Measurements from ENCODE around the gene SFT2D2.
A peak's percentile ranks its signal among the peaks of the same experiment; 100 is the strongest.

The SFT2D2 gene

DNA sequence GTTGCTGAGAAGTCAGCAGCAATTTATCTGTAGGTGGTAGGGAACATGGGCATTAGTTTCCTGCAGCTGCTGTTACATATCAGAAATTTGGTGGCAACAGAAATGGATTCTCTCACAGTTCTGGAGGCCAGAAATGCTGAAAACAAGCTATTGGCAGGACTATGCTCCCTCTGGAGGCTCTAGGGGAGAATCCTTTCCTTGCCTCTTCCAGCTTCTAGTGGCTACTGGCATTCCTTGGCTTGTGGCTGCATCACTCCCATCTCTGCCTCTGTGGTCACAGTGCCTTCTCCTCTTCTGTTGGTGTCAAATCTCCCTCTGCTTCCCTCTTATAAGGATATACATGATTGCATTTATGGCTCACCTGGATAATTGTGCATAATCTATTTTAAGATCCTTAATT, 2.5 kb upstream of the SFT2D2 start:
- peak; percentile 3 for DNase-seq (ENCODE audit: low read depth)

DNA sequence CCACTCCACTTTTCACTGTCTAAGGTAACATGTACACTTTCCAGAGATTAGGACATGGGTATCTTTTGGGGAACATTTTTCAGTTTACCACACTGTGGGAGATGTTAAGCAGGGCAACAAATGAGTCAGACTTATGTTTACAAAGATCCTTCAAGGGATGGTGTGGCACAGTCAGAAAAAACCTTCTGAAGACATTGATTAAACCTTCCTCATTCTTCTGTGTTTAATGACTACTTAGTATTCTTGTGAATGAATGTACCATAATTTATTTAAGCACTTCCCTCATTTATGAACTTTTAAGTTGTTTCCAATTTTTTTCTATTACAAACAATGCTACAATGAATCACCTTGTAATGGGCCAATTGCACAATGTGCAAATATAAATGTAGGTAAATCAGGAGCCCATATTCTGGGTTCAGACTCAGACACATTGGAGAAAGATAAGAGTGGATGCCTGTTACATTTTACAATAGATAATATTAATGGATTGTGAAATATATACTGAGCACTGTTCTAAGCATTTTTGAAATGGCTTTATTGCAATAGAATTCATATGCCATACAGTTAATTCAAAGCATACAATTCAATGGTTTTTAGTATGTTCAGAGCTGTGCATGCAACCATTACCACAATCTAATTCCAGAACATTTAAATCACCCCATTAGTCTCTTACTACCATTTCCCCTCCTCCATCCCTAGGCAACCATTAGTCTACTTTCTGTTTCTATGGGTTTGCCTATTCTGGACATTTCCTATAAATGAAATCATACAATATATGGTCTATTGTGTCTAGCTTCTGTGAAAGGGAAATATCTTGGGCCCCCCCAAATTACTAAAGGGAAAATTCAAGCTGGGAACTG, 1.9 kb upstream of the SFT2D2 start:
- DNase-seq (ENCODE audit: low read depth) = peak; percentile 34

DNA sequence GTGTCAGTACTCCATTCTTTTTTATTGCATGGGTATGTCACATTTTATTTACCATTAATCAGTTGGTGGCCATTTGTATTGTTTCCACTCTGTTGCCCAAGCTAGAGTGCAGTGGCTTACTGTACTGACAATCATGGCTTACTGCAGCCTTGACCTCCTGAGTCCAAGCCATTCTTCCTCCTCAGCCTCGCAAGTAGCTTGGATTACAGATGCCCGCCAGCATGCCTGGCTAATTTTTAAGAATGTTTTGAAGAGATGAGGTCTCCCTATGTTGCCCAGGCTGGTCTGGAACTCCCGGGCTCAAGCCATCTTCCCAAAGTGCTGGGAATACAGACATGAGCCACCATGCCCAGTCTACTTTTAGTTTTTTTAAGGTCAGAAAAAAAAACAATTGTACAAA, 813 bp upstream of the SFT2D2 start:
- DNase-seq (ENCODE audit: low read depth) = no peak

DNA sequence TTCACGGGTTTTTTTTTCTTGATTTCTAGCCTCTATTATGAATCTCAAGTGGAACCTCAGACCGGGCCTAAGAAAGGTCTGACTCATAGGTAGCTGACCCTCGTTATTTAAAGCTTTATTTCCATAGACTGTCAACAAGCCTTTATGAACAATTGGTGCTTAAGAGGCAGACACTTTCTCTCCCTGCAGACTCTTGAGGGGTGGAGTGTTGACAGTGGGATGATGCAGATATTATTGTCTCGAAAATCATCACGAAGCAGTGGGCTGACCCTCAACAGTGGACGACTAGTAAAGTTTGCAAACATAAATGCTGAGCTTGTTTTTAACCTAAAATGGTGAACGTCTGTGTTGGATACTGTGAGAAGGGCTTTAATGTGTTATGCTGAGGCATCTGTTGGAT, 1.8 kb downstream of the SFT2D2 start:
- DNase-seq (ENCODE audit: low read depth) = peak; percentile 52

DNA sequence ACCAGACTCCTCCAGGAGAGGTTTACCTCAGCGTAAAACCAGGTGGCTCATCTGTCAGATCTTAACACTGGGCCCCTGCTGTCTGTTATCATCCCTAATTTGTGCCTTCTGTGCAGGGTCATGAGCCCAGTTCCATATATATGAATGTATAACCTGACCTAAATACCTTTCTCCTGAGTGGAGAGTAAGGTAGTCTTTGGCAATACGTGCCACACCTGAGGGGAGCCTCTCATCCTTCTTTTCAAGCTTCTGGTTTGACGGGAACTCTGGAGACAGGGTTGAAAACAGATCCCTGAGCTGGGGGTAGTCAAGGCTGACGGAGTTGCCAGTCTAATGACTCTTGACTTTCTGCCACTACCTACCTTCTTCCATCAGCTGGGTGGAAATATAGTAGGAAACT, 4.1 kb downstream of the SFT2D2 start:
- no peak for DNase-seq (ENCODE audit: low read depth)

DNA sequence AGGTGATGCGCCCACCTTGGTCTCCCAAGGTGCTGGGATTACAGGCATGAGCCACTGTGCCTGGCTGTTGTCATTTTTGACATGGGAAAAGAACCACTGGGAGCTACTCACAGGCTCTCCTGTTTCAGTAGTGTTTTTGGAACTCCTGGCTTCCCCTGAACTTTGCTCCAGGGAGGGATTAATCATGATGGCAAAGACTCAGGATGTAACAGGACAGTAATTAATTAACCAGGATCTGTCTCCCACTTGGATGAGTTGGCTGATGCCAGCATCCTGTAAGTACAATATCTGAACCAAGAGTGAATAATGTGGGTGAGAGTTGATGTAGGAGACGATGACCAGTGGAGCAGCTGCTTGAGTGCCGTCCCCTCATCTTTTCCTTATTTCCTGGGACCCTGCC, 4.9 kb downstream of the SFT2D2 start:
- DNase-seq (ENCODE audit: low read depth) = no peak

DNA sequence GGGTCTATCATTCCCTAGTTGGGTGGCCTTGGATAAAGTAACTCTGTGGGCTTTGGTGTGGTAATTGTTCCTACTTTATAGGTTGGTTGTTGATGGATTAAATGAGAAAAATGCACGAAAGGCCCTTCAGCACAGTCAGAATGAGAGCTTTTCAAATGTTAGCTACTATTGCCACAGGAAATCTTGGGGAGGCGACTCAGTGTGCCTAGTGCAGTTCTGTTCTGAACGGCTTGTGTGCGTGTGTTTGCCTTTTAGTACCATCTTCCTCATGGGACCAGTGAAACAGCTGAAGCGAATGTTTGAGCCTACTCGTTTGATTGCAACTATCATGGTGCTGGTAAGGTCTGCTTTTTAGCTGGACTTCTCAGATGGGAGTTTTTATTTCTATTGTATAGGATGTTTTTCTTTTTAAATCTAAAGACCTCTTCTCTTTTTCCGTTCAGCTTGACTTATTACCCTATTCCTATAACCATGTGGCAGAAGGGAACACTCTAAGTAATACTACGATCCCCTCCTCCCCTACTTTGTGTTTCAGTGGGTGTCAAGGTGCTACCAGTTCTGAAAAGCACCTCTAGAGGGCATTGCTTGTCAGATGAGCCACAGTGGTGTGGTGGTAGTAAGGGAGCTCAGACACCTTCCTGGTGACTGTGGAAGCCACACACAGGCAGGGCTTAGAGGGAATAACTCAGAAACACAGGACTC, 9.2 kb downstream of the SFT2D2 start:
- peak; percentile 72 for DNase-seq (ENCODE audit: low read depth)

DNA sequence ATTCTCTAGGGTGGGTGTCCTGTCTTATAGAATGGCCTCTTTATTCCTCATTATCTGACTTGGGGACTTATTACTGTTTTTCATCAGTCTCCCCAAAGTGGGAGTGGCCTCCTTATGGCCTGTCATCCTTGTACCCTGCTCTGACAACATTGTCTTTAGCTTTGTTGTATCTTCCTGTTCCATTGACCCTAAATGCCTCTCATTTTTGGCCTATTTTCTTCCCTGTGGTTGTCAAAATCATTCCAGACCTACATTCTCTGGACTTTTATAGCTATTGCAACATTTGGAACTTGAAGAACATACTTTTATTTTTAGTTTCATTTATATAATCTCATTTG, 9.7 kb downstream of the SFT2D2 start:
- no peak for DNase-seq (ENCODE audit: low read depth)

DNA sequence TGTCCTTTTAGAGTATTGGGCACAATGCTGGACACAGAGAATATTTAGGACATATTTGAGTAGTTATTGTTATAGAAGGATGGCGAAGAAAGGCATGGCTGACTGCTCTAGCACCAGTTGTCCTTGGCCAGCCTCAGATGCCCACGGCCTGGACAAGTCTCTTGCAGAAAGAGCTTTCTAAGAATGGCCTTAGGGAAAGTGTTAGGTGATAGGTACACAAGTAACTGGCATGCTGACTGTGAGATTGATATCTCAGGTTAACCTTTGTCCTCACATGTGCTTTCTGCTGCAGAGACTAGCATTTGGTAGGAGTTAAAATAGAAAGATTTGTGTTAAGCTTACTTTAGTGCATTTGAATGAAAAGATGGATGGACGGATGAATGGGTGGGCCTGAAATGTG, 10.1 kb downstream of the SFT2D2 start:
- no peak for DNase-seq (ENCODE audit: low read depth)

DNA sequence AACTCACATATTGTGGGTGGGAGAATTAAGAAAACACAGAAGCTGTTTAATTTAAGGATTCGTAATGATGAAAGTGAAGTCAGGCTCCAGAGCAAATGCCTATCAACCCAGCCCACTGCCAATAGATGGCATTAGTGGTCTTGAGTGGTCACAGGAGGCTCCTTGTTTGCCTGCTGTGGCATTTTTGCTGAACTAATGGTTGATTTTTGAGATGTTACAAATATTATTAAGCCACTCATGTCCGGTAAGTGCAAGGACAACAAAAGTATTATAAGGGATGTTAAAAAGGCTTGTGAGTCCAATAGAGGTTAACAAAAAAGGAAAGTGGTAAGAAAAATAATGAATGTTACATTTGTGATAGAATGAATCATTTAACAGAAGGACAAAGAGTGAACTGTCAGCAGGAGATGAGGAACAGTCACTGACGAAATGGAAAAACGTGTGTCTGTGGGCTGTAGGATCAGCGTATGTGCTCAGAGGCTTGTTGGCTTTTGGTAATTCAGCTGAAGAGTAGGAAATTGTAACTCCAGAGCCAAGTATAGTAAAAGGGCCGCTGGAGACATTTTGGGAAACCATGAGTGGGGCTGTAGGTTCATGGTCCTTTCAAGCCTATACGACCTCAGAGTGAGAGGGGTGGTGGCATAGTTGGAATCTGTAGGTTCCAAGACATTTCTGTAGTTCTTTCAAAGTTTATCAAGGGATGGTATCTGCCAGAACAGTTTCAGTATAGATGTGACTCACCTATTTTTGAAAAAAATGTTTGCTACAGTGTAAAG, 11.2 kb downstream of the SFT2D2 start:
- DNase-seq (ENCODE audit: low read depth) = no peak

DNA sequence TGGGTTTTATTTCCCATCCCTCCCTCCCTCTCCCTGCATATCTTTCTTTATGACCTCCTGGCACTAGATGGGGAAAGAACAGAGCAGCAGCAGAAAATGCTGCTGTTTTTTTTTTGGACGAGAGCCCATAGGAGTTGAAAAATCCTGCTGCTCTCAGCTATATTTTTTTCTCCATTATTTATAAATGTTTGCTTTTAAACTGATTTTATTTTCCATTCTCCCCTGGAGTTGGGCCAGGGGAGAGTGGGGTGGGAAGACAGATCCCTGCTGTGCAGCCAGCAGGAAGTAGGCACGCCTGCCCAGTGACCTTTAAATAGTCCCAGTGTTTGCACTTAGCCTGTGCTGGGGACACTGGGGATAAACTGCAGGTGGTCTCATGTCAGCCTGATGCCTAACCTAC, 17.4 kb downstream of the SFT2D2 start:
- no peak for DNase-seq (ENCODE audit: low read depth)

DNA sequence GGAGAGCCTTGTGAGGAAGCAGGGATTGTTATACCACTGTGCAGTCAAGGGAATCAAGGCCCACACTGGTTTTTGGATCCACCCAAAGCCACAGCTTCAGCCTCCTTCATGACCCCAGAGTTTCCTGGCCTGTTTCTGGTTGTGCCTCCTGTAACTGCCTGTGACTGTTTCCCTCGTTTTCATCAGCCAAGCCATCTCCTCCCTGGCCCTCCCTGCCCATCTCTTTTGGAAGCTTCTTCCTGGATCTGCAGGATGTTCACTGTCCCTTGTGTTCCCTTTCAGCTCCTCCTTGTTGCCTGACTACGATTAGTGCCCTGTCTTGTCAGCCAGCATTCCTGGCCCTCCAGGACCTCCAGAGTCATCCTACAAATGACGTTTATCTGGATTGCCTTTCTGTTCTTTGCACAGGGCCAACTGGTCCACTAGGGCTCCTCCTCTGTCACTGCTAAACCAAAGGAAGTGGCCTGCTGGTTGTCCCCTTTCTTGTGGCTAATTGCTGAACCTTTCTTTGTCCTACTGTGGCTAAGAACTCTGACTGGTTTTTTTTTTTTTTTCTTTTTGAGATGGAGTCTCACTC, 17.9 kb downstream of the SFT2D2 start:
- DNase-seq (ENCODE audit: low read depth) = no peak

DNA sequence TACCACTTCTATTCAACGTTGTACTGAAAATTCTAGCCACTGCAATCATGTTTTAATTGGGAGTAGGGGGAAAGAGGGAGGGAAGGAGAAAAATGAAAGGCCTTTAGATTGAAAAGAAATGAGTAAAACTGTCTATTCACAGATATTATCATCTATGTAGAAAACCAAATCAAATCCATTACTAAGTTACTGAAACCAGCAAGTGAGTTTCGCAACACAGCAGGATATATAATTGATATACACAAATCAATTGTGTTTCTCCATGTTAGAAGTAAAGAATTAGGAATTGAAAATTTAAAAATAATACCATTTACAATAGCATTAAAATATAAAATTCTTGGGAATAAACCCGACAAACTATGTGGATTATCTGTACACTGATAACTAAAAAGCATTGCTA, 19.2 kb downstream of the SFT2D2 start:
- DNase-seq (ENCODE audit: low read depth) = no peak

DNA sequence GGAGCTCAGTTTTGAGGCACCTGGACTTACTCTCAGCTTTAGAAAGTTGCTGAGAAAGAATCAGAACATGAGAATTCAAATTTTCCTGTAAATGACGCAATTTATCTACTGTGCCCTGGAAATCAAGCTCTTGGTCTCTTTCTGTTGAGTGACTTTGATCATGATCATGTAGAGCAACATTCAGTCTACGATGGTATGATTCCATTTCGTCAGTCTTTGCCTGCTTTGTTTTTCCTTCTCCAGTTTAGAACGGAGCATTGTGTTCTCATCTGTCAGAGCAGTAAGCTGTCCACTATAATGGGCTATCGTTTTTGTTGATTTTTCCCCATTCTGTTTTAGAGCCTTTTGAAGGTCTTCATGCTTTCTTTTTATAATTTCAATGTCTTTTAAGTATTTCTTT, 20.7 kb downstream of the SFT2D2 start:
- no peak for DNase-seq (ENCODE audit: low read depth)

DNA sequence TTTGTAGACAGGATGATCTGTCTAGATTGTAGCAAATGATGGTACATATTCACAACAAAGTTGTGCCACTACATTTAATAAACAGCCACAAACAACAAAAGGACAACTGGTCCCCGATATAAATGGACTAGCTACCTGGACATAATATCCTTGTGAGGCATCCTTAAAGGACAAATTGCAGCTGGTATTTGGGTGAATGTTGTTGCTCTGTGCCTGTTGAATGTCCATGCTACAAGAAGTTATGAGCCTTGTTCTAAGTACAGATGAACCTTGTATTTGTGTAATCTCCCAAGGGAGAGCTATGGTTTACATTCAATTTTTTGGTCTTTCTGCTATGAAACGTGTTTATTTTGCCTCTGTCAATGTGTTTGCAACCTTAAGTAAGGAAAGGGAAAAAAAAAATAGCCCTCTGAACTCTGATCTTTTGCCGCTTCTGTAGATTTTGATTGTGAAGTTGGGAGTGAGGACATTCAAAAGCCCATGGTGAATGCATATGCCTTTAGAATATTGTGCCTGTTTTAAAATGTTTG, 26.5 kb downstream of the SFT2D2 start:
- DNase-seq (ENCODE audit: low read depth) = no peak

DNA sequence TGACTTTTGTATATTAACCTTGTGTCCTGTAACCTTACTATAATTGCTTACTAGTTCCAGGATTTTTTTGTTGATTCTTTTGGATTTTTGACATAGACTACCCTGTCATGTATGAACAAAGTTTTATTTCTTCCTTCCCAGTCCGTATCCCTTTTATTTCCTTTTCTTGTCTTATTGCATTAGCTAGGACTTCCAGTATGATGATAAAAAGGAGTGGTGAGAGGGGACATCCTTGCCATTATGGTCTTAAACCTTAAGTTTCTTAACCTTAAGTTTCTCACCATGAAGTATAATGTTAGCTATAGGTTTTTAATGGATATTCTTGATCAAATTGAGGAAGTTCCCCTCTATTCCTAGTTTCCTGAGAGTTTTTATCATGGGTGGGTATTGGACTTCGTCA, 30.4 kb downstream of the SFT2D2 start:
- DNase-seq (ENCODE audit: low read depth) = no peak

DNA sequence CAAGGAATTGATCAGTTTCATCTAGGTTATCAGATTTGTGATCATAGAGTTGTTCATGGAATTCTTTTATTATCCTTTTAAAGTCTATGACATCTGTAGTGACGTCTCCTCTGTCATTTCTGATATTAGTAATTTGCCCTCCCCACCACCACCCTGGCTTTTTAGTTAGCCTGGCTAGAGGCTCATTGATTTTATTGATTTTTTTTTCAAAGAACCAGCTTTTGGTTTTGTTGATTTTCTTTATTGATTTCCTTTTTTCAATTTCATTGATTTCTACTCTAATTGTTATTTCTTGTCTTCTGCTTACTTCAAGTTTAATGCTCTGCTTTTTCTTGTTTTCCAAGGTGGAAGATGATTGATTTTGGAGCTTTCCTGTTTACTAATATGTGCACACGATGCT, 31.6 kb downstream of the SFT2D2 start:
- DNase-seq (ENCODE audit: low read depth) = no peak

DNA sequence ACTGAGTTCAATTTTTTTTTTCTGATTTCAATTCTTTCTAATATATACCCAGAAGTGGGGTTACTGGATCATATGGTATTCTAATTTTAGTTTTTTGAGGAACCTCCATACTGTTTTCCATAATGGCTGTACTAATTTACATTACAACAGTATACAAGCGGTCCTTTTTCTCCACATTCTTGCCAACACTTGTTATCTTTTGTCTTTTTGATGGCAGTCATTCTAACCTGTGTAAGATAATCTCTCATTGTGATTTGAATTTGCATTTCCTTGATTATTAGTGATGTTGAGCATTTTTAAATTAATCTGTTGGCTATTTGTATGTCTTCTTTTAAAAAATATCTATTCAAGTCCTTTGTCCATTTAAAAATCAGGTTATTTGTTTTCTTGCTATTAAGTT, 33.8 kb downstream of the SFT2D2 start:
- no peak for DNase-seq (ENCODE audit: low read depth)

DNA sequence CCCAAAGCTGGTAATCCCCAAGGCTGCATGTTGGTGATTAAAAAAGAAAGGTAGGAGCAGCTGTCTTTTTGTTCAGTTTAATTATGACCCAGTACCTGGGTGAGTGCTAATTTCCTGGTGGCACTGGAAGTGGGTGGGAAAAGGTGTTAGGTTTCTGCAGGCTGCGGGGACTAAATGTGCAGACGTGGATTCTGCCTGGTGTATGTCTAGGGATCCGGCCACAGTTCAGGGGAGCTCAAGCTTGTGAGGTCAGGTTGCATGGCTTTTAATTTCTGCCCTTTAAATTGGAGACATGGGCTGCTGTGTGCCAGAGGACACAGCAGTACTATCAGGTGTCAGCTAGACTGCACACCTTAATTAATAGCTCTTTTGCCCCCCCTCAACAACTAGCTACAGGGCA, 34.6 kb downstream of the SFT2D2 start:
- no peak for DNase-seq (ENCODE audit: low read depth)

DNA sequence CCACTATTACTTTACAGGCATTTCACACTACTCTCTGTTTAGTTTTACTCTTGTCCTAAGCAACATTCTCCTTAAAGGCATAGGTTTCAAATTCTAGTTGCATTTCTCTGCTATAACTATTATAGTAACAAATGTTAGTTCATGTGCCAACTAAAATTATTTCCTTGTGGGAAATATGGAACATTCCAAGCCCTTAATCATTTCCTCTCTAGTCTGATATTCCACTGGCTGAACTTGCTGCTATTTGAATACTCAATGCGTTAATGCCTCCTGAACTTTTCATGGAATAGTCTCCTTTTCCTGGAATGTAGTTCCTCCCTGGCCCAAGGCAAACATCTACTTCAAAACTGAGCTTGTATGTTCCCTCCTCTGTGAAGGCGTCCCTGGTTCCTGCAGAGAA, 35.6 kb downstream of the SFT2D2 start:
- DNase-seq (ENCODE audit: low read depth) = peak; percentile 63

DNA sequence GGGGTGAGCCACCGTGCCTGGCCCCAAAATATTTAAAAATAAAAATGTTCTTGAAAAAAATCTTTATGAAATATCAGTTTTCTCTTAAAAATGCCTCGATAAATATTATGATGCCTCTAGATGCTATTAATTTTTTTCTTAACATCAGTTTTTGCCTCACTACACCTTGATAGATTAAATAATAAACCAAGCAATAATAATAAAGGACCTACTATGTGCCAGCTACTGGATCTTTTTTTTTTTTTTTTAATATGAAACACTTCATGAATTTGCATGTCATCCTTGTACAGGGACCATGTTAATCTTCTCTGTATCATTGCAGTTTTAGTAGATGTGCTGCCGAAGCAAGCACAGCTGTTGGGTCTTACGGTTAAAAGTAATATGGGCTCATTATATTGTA, 37.3 kb downstream of the SFT2D2 start:
- no peak for DNase-seq (ENCODE audit: low read depth)

DNA sequence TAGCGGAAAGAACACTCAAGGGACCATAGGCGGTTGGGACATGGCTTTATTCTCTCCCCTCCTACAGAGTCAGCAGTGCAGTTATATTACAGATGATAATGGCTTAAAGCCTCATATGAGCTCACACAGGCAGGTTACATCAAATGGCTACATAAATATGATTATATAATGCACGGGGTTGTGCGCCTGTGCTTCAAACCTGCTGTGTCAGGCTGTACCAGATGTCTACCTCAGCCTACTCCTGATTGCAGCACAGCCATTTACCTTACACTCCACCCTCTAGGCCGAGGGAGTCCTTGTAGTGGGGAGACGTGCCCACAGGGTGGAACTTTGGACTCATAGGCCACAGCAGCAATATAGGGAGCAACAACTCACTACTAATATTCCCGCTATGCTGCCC, 38.5 kb downstream of the SFT2D2 start:
- no peak for DNase-seq (ENCODE audit: low read depth)
